Stimulated activated CD8-positive, alpha-beta memory T cell treated with anti-CD3 and anti-CD28 coated beads, Interleukin-7, amount 100 ng/mL, for 4 hours (primary cell): ENCODE measurements around the gene ARF1.

ENCODE experiments used
- DNase-seq, 2 donors: peaks; one replicate each; pipeline ENCODE4 v3.0.0-alpha.2; 2020; ENCODE audit warnings: low read depth in 2 of 2

The ARF1 gene

DNA sequence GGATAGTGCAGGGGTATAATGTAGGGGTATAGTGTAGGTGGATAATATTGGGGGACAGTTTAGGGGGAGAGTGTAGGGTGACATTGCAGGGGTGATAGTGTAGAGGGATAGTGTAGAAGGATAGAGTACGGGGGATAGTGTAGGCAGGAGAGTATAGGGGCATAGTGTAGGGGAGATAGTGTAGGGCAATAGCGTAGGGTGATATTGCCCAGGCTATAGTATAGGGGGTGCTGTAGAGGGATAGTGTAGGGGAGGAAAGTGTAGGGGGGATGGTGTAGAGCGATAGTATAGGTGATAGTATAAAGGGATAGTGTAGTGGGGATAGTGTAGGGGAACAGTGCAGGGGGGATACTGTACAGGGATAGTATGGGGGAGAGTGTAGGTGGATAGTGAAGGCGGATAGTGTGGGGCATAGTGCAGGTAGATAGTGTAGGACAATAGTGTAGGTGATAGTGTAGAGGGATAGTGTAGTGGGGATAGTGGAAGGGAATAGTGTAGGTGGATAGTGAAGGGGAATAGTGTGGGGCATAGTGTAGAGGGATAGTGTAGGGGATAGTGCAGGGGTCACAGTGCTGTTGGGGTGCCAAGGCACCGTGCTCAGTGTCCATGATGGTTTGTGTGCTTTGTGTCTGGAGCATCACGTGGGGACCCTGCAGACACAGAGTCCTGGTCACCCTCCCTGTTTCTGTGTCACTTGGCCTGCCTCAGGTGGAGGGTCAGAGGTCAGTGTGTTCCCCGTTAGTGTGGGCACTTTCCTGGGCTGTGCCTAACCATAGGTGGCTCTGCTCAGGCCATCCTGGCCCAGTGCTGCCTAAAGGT, 10.5 kb upstream of the ARF1 start:
- DNase-seq = no peak

DNA sequence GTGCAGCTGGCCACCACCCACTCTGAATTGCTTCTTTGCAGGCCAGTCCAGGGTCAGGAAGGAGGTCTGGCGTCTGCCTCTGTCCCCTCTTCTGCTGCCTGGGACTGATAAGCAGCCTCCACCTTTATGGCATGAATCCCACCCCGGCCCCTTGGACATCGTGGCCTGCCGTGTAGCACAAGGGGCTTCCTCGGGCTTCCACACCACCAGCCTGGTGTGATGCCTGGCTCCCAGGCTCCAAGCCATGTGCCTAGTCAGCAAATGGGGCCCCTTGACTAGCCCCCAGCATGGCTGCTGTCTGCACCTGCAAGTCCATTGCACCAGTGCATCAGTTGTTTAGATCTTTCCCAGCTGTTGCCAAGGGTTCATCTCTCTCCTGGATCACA, 9.9 kb upstream of the ARF1 start:
- DNase-seq = no peak

DNA sequence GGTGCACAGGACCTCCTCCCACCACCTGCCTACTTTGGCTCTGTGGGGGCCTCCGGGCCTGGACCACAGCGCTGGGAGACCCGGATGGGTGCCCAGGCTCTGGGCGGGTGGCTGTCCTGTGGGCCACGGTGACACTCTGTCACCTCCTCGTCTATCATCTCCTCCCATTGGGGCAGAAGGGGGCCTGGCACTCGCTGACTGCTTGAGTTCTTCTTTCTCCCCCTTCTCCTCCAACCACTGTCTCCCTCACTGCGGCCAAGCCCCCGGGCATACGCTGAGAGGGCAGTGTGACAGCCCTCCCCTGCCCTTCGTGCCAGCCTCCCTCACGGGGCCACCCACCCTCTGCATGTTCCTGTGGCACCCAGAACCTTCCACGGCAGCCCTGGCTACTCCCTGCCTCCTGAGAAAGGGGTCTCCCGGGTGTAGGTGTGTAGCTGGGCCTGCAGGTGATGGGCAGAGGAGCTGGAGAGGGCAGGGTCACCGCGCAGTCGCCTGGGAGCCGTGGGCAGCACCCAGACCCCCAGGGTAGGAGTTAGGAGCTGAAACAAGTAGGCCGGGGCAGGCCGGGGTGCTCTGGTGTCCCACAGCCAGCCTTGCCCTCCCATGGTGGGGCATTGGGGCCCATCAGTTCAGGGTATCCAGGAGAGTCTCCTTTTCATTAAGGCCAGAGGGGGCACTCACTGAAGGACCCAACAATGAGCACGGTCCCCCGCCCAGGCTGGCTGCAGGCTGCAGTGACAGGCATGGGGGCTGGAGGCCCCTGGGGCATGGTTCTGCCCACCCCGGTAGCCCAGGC, 9.2 kb upstream of the ARF1 start:
- no peak for DNase-seq

DNA sequence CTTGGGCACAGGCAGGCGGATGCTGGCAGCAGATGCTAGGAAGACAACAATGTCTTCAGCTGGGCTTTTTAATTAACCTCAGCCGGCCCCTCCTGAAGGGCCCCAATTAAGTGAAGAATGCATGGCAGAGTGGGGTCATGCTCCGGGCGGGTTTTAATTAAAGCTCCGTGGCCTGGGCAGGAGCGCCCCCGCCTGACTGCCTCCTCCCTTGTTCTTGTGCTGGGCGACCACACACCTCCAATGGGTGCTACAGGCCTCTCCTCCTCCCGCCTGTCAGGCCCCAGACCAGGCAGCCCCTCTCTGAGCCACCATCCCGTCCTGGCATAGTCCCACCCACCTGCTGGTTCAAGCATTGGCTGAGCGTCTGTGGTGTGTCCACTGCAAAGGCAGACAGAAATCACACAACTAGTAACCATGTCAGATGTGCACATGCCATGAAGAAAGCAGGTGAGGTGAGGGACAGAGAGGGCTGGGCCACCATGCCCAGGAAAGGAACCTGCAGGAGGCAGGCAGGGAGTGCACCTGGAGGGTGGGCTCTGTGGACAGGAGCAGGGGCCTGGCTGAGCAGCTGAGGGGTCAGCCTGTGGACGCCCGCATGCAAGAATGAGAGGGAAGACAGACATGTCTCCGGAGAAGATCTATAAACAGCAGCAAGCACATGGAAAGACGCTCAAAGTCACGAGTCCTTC, 8.5 kb upstream of the ARF1 start:
- no peak for DNase-seq

DNA sequence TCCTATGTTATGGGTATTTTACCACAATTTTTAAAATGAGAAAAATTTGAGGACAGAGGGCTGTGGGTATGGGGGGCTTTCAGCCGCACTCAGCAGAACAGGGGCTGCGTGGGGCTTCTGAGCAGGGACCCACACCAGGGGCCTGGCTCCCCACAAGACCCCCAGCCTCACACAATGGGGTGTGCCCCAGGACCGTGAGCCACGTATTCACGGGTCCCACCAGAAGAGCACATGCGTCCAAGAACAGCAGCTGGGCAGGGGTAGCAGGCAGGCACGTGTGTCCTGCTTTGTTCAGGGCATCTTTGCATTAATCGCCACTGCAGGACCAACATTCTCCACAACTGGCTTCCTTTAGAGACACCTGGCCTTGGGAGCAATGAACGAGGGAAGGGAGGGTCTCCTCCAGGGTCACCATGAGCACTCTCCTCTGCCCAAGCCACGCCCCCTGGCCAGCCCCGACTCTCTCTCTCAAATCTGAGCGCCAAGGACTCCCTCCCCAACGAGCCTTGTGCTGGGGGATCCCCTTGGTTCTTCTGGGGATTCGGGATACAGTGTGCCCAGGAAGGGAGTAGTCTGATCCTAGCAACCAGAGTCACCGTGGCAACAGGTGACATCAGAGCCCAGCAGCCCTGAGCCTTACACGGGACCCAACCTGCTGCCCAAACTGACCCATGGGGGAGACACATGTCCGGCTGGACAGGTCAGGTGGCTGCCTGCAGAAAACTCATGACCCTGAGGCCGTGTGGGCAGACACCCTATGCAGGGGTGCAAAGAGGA, 7.4 kb upstream of the ARF1 start:
- no peak for DNase-seq

DNA sequence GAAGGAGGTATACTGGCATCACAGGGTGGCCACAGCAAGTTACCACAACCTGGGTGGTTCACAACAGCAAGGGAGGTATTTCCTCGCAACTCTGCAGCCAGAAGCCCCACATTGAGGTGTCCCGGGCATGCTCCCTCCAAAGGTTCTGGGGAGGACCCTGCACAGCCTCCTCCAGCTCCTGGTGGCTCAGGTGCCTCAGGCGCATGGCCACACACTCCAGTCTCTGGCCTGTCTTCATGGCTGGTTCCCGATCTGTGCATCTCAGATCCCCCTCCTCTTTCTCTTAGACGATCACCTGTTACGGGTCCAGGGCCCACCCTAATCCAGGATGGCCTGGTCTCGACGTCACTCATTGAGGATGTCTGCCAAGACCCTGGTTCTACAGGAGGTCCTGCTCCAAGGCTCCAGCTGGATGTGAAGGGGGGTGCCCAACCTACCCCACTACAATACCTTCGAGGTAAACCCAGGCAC, 6.7 kb upstream of the ARF1 start:
- no peak for DNase-seq

DNA sequence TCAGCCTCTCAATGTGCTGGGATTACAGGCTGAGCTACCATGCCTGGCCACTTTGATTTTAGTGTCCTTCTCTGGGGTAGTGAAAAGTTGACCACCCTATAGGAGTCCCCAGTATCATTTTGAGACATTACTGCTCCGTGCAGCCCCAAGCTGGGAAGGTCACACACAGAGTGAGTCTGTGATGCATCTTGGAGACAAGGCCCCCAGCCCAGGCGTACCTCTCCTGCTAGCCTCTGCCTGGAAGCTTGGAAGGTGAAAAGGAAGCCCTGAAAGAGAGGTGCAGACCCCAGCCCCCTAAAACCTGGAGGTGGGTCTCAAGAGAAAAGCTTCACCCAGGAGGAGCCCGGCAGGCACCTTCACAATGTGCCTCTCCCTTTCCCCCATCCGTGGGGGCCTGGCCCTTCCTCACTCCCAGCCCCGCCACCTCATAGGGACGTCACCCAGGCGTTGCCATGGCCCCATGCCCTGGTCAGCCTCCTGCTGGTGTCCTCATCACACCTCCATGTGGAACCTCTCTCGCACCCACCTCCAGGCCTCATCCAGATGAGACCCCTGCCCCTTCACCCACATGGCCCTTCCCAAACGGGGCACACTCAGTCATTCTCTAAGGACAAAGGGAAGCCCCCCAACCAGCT, 5.6 kb upstream of the ARF1 start:
- DNase-seq = no peak

DNA sequence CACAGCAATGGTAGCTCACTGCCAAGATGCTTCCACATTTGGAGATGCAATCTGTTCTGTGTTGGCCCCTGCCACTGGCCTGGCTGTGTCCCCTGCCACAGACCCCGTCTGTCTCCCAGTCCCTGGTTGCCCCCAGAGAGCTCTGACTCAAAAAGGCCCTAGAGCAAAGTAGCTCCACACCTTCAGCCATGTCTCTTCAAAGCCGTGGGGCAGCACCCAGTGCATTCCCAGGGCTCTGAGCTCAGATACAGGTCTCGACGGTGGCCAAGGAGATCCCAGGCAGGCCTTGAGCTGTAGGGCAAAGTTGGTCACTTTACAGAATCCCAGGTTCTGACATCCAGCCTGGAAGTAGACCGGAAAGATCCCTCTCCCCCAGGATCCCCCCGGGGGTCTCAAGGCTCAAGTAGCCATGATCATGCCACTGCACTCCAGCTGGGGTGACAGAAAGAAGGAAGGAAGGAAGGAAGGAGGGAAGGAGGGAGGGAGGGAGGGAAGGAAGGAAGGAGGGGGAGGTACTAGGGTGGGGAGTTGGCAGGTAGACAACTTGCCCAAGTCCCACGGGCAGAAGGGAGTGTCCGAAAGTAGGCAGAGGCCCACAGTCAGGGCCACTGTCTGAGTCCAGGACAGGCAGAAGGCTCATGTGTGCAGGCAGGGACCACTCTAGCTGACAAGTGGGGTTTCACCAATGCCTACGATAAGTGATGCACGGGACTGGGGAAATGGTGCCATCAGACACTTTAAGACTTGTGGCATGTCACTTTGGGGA, 4.8 kb upstream of the ARF1 start:
- no peak for DNase-seq

DNA sequence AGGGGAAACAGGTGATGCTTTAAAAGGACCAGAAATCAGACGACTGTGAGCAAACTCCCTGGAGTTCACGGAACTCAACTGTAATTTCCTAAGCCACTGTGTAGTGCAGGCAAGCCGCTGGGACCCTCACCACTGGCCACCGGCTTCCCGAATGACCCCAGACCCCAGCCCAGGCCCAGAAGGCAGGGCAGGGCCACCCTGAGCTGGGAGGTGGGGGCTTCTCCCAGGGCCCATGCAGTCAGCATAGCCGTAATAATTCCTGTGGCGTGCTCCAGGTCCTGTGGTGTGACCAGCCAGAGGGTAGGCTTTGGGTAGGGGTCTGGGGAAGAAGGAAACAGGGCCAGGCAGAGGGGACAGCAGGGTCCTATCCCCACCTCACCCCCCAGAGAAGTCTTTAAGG, 3.5 kb upstream of the ARF1 start:
- DNase-seq = no peak

DNA sequence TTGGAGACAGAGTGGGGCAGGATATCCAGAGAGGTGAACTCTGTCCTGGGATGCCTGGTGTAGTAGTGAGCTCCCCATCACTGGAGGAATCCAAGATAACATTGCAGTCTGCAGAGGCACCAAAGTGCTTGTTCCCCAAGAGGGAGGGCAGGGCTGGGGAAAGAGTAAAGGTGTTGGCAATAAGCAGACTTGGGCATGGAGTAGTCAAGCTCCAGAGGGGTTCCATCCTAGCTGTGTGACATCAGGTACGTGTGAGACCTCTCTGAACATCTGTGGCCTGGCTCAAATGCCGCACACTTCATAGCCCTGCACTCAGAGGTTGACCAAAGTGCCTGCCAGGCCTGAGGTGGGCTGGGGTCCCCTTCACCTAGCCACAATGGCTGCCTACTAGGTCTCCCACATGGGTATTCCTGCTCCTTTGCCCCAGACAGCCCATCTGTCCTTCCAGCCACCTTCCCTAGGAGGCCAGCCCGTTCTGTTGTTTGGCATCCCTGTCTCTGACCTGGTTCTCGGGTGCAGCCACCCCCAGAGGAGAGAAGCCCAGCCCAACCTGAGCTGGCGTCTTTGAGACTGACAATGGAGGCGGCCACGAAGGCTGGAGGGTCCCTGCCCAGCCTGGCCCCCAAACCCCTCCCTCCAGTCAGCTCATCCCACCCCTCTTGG, 2.8 kb upstream of the ARF1 start:
- DNase-seq = no peak

DNA sequence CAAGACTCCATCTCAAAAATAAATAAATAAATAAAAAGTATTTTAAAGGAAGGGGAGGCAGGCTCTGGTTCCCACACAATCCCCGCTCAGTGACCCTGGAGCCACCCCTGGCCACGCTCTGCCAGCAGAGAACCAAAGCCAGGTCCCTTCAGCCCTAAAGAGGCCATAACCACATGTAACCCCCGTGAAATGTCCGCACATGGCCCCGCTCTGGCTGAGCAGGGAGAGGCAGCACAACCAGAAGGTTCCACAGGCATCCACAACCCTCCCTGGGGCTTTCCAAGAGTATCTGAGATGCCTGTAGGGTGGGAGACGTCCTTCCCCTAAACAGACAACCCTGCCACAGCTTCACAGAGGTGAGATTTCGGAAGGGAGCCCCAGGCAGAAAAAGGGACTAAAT, 1.4 kb upstream of the ARF1 start:
- DNase-seq = no peak

DNA sequence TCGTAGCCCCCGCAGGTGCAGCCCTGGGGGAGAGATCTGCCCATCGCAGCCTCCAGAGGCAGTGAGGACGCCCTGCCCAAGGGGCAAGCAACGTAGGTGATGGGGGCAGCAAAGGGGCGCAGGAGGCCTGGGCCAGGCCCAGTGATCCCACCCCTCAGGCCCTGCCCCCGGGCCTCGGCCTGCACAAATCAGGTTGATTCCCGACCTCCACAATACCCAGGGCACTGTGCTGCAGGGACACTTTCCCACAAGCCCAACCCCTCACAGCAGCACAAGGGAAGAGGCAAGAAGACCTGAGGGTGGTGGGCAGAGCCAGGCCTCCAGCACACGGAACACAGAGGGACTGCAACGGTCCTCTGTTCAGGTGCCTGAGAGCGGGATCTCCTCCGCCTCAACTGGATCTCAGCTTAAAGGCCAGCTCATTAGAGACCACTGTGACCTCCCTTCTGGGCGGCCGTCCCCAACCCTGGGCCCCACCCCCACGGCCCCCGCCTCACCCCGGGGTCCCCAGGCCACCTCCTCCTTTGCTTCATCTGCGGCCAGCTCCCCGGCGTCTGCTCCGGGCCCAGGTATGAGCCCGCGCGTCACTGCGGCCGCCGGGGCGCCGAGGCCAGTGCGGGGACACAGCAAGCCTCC, 812 bp upstream of the ARF1 start:
- no peak for DNase-seq

DNA sequence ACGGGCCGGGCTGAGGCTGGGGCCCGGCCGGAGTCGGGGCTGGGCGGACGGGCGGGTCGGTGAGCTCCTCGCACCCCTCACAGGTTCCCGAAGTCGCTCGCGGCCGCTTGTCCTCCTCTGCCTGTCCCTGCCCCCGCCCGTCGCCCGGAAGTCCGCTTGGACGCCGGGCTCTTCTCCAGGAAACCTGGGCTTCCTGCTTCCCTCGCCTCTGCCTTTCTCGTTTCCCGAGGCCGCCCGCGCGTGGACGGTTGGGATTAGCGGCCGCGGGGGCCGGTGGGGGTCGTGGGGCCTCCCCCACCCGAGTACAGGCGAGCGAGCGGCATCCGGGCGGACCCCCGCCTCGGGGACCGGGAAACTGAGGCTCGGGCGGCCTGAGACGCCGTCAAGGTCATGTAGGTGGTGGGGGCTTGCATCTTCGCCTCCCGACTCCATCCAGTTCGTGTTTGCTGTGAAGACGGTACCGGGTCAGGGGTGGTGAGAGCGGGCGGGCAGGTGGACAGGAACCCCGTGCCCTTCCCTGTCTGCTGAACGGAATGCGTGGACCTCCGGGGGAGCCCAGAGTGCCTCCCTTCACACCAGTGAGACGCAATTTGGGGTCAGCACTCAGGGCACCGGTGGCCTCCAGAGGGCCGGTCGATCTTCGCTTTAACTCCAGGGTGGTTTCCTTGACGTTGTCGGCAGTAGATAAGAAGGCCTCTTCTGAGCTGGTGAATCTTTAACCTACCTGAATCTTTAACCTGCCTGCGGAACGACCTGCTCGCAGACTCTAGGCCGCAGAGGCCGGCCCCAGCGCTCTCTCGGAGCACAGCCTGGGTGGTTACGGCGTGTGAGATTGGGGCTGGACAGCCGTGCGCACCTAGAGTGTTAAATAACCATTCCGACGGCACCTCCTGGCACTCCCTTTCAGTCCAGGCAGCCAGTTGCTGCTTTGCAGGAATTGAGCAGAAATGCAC, 686 bp downstream of the ARF1 start:
- no peak for DNase-seq

DNA sequence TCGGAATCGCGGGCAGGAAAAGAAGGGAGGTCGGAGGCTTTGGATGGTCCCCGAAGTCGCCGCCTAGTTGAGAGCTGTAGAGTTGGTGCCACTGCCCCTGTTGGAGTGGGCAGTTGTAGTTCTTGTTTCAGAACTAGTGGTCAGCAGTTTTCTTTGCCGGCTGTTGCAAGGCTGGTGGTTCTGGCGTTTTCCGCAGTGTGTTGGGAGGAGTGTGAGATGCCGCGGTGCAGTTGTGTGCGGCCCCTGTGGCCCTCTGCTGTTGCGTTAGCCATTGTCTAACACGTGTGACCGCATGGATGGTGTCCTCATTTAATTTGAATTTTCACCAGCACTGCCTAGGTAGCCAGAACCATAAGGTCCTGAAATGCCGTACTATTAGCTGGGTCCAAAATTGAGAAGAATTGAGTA, 1.4 kb downstream of the ARF1 start:
- DNase-seq = no peak

DNA sequence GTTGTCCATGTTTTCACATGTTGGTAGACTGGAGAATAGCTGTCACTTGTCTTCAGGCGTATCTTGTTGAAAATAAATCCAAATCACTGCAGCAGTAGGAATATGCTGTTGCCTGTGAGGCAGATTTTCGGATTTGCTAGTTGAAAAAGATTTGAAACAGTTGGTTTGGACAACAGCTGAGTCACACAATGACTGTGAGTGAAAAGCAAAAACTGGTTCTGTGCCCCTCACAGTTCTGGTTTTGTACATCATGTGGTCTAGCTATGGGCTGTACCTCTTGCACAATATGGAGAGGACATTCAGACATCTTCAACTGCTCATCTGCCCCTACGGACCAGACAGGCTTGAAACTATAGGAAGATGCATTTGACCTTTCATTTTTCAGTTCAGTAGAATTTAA, 1.8 kb downstream of the ARF1 start:
- no peak for DNase-seq

DNA sequence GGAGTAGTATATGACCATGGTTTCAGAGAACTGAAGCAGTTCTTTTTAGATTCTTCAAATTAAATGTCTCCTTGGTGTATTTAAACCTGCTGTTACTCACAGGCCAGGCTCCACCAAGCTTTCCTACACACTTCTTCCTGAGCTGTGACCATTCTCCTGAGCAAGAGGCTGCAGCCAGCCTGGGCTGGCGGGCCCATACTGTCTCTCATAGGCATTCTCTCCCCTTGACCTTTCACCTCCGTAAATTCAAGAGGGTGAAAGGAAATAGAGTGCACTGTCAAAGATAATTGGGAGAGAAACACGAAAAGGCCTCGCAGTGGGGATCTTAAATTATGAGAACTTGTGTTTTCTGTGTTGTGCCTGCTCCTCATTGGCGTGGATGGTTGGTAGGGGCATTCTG, 2.3 kb downstream of the ARF1 start:
- no peak for DNase-seq

DNA sequence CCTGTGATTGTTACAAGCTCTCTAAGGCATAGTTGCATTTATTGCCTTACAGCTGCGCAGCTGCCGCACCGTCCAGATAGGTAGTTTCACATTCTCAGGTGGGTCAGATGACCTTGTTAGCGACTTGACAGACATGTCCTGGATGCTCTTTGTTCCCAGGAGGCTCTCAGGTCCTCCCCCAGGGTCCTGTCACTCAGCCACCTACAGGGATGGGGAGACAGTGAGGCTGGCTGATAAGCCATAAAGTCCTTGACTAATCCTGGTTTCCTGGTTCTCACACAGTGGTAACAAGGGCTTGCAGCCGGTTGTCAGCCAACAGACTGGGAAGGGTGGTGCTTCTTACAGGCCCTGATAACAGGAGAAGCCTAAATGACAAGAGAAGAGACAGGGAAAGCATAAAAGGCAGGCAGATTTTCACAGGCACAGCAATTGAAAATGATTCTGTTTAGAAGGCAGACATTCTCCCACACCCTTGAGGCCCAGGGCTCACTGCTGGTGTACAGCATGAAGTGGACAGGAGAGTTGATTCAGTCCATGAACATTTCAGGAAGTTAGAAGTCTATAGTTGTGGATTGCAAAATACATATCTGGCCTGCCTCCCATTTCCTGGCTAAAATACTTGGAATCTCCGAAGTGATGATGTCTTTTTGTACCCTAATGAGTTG, 2.9 kb downstream of the ARF1 start:
- no peak for DNase-seq

DNA sequence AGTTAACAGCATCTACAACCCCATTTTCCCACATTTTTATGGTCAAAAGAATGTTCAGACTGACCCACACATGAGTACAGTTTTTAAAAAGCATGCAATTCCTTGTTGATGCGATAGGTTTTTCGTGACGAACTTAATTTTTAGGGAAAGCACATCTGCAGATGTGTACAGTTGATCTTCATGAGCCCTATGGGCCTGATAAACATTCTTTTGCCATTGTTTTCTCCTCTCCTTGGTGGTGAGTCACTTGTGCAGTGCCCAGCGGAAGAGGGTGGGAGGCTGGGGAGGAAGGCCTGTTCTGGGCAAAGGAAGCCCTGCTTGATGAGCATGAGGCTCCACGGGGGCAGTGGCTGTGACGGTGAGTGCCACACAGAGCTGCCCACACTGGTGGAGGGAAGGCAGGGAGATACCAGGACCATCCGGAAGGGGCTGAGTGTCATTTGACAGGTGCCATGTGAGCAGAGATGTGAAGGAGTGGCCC, 5.3 kb downstream of the ARF1 start:
- no peak for DNase-seq
